Nephron (organoid): ENCODE data around the gene ARL6IP5.

Experiments used
- H3K27ac Mint-ChIP-seq, 3 experiments: 2 replicates each; pipeline ENCODE4 v1.8.0; 2020; ENCODE audit warnings: mixed read lengths in 3 of 3, mild to moderate bottlenecking in 2 of 3, moderate library complexity in 1 of 3
- H3K27me3 Mint-ChIP-seq: 2 replicates; pipeline ENCODE4 v1.8.0; 2021; ENCODE audit warnings: low read depth, mild to moderate bottlenecking, moderate library complexity, mixed read lengths
- H3K36me3 Mint-ChIP-seq: 2 replicates; pipeline ENCODE4 v1.8.0; 2020; ENCODE audit warnings: low read depth, mixed read lengths
- H3K4me1 Mint-ChIP-seq: 2 replicates; pipeline ENCODE4 v1.8.0; 2020; ENCODE audit warnings: mixed read lengths
- H3K4me3 Mint-ChIP-seq, 3 experiments: 2 replicates each; pipeline ENCODE4 v1.8.0; 2020; ENCODE audit warnings: mild to moderate bottlenecking in 3 of 3, mixed read lengths in 3 of 3, moderate library complexity in 2 of 3
- H3K9me3 Mint-ChIP-seq: 2 replicates; pipeline ENCODE4 v1.8.0; 2020; ENCODE audit warnings: mixed read lengths
- TF ChIP-seq, protein P1 (sequence below), 3 experiments: fragments of 200-600 bp; sonication (generic); IDR thresholded peaks; one replicate each; pipeline ENCODE4 v1.5.0; 2021; ENCODE audit warnings: antibody characterized with exemption in 3 of 3; ENCODE audit not compliant: unreplicated experiment in 3 of 3

Gene ARL6IP5, protein sequence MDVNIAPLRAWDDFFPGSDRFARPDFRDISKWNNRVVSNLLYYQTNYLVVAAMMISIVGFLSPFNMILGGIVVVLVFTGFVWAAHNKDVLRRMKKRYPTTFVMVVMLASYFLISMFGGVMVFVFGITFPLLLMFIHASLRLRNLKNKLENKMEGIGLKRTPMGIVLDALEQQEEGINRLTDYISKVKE

GRCh38 chr3:69084326-69085167 is at the start of gene ARL6IP5:
ARL6IP5 (plus strand) TSS chr3:69084937; CDS start chr3:69085048, 111 bp downstream.
- peak within 1 kb of the TSS; percentile 84 to 95 (median 91) for H3K27ac Mint-ChIP-seq
- H3K4me1 Mint-ChIP-seq, result peaks cover 63% of the 10 kb centered on the region
- TF ChIP-seq, protein P1, sequence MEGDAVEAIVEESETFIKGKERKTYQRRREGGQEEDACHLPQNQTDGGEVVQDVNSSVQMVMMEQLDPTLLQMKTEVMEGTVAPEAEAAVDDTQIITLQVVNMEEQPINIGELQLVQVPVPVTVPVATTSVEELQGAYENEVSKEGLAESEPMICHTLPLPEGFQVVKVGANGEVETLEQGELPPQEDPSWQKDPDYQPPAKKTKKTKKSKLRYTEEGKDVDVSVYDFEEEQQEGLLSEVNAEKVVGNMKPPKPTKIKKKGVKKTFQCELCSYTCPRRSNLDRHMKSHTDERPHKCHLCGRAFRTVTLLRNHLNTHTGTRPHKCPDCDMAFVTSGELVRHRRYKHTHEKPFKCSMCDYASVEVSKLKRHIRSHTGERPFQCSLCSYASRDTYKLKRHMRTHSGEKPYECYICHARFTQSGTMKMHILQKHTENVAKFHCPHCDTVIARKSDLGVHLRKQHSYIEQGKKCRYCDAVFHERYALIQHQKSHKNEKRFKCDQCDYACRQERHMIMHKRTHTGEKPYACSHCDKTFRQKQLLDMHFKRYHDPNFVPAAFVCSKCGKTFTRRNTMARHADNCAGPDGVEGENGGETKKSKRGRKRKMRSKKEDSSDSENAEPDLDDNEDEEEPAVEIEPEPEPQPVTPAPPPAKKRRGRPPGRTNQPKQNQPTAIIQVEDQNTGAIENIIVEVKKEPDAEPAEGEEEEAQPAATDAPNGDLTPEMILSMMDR (IDR thresholded peaks at IDR 0.05; ENCODE audit: unreplicated experiment in 3 of 3), result no peak
- no peaks in the 10 kb centered on the region for H3K27me3 Mint-ChIP-seq
- H3K9me3 Mint-ChIP-seq, result no peaks in the 10 kb centered on the region
- peak within 1 kb of the TSS; percentile 93 to 95 (median 95) for H3K4me3 Mint-ChIP-seq
- no peaks in the 10 kb centered on the region for H3K36me3 Mint-ChIP-seq

DNA sequence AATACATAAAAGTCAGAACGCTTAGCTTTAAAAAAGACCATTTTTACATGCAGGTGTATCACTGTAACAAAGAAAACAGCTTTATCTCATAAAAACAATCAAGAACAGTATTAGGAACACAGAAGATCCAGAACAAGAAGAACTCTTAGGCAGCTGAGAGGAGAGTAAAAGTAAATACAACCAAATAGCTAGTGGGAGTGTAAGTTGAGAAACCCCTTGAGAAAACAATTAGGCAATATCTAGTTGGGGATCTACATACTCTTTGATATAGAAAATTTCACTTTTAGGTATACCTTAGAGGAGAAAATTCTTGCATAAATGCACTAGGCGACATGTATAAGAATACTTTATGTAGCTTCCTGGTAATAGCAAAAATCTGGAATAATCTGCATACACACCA is 40.1 kb upstream of the ARL6IP5 start:
- peaks cover 58% of the 10 kb centered on the region for H3K36me3 Mint-ChIP-seq
- TF ChIP-seq, protein P1 (IDR thresholded peaks at IDR 0.05; ENCODE audit: unreplicated experiment in 3 of 3), result no peak
- no peaks in the 10 kb centered on the region for H3K27me3 Mint-ChIP-seq
- H3K9me3 Mint-ChIP-seq, result no peaks in the 10 kb centered on the region
- H3K27ac Mint-ChIP-seq, result no peak overlapping the region
- peaks cover 28% of the 10 kb centered on the region for H3K4me1 Mint-ChIP-seq
- H3K4me3 Mint-ChIP-seq, result no peak overlapping the region

DNA sequence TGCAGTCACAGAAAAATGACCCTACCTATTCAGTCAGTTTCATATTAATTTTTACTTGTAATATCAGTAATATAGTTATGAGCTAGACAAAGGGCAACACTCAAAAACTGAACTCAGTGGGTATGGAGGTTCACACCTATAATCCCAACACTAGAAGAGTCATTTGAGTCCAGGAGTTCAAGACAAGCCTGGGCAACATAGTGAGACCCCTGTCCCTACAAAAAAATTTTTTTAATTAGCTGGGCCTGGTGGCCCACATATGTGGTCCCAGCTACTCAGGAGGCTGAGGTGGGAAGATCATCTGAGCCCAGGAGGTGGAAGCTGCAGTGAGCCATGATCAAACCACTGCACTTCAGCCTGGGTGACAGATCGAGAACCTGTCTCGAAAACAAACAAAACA is 35.7 kb upstream of the ARL6IP5 start:
- TF ChIP-seq, protein P1 (IDR thresholded peaks at IDR 0.05; ENCODE audit: unreplicated experiment in 3 of 3), result no peak
- Mint-ChIP-seq H3K27ac (no peak overlapping the region), H3K36me3 (peaks cover 30% of the 10 kb centered on the region), H3K4me1 (peaks cover 43% of the 10 kb centered on the region), H3K27me3 (no peaks in the 10 kb centered on the region), H3K9me3 (no peaks in the 10 kb centered on the region), H3K4me3 (peak overlapping the region in 2 of 3 experiments; percentile 43 to 97)

DNA sequence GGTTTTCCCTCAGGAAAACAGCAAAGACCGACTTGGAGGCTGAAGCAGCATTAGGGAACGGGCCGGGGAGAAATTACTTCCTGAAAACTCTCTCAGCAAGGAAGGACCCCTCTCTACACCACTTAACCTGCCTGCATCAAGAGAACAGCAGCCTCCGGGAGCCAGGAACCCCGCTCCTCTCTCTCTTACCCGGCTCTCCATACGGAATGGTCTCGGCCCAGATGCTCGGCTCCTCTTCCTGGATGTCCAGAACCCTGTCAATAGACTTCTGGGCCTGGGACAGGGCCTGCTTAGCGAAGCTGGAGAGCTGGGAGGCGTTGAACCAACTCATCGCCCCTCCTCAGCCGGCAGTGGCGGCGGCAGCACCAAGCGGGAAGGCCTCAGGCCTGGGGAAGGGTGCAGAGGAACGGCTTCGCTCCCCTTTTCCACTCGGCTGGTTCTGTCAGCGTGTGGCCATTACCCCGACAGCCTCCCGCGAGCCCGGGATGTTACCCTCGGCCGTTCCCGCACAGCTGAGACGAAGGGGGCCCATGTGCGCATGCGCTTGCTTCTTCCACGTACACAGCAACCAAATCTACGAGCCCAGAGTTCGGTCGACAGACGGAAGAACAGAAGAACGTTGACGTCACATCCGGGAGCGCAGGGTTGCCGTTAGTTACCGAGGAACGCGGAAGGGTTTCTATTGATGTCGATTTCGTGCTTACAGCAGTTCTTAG is 32.8 kb upstream of the ARL6IP5 start, which contains the start of gene TMF1:
Gene TMF1 (minus strand): TSS at position 578 of the 716 bp plus-strand sequence. CDS start 247 bp downstream, at position 331.
- Mint-ChIP-seq H3K4me1 (peaks cover 32% of the 10 kb centered on the region), H3K27ac (peak within 1 kb of the TSS; percentile 90 to 95 (median 93)), H3K9me3 (no peaks in the 10 kb centered on the region), H3K27me3 (no peaks in the 10 kb centered on the region), H3K4me3 (peak within 1 kb of the TSS; percentile 95 to 98 (median 97)), H3K36me3 (peaks cover 34% of the 10 kb centered on the region)
- TF ChIP-seq, protein P1 (IDR thresholded peaks at IDR 0.05; ENCODE audit: unreplicated experiment in 3 of 3), result no peak

DNA sequence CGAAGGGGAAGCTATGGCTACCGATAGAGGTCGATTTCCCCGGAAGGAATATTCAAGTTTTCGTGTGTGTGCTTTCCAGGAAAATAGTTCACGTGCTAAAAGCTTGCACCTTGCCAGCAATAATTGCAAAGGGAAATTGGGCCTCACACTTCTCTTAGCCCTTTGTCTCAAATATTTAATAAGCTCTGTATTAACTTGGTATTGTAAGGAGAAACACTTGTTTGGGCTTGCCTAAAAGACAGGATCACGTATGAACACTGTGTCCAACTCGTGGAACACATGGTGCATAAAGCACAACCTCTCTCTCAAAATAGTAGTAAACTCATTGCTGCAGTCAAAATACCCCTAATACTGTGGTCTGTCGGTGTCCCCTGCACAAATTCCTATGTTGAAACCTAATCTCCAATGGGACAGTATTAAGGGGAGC is 32.3 kb upstream of the ARL6IP5 start:
- Mint-ChIP-seq H3K27me3 (no peaks in the 10 kb centered on the region), H3K9me3 (no peaks in the 10 kb centered on the region), H3K4me1 (peaks cover 28% of the 10 kb centered on the region), H3K27ac (peak overlapping the region; percentile 90 to 95 (median 93)), H3K36me3 (peaks cover 35% of the 10 kb centered on the region), H3K4me3 (peak overlapping the region; percentile 95 to 98 (median 97))
- TF ChIP-seq, protein P1 (IDR thresholded peaks at IDR 0.05; ENCODE audit: unreplicated experiment in 3 of 3), result no peak
